Esophagus squamous epithelium (tissue), 4 donors: Measurements from ENCODE around the gene GSTM3.

ENCODE experiments used
- CTCF ChIP-seq, 6 experiments: fragments of 450-650 bp in 4 of 6; fragments of 200-600 bp in 2 of 6; sonication (generic) in 2 of 6; IDR thresholded peaks; one replicate each; pipeline ENCODE4 v1.5.1; 2016 to 2019; ENCODE audit warnings: antibody characterized with exemption in 6 of 6, mild to moderate bottlenecking in 4 of 6, moderate library complexity in 4 of 6
- POLR2A ChIP-seq, 4 donors: fragments of 450-650 bp; IDR thresholded peaks; one replicate each; pipeline ENCODE4 v1.6.1; 2017; ENCODE audit warnings: antibody characterized with exemption in 4 of 4, mild to moderate bottlenecking in 4 of 4, moderate library complexity in 3 of 4

- TF ChIP-seq CTCF (IDR thresholded peaks at IDR 0.05) (no peak), POLR2A (IDR thresholded peaks at IDR 0.05) (no peak)
Measured at GRCh38 chr1:109713636-109714035, 27.2 kb downstream of the GSTM3 start.
